UCSD-AML1 (cell line): ENCODE results near the gene GSX1.

ENCODE experiments used
- DNase-seq: peaks from one replicate; lab custom pipeline; 2025; ENCODE audit not compliant: unreplicated experiment; lab: John Stamatoyannopoulos, UW

Gene GSX1

GRCh38 chr13:27826379-27827353 is 34.4 kb downstream of the GSX1 start:
- peak; percentile 85 for DNase-seq

- DNase-seq, result no peak
Observed at GRCh38 chr13:27827646-27828045, 35.4 kb downstream of the GSX1 start.

DNA sequence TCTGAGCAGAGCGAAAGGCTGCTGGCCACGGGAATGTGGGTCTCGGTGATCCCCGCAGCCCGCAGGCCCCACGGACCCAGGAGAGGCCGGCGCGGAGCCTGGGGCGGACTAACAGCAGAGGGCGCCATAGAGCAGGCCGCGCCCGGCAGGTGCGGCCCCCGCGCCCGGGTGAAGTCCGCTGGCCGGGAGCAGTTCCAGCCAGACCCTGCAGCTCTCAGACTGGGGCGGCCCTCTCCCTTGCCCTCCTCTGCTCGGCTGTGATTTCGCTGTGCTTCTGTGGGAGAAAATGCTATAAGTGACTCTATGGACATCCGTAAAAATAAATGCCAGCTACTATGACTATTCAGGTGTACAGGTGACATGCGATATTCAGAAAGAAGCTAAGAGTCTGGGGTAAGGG is 37.7 kb downstream of the GSX1 start:
- peak; percentile 64 for DNase-seq

DNA sequence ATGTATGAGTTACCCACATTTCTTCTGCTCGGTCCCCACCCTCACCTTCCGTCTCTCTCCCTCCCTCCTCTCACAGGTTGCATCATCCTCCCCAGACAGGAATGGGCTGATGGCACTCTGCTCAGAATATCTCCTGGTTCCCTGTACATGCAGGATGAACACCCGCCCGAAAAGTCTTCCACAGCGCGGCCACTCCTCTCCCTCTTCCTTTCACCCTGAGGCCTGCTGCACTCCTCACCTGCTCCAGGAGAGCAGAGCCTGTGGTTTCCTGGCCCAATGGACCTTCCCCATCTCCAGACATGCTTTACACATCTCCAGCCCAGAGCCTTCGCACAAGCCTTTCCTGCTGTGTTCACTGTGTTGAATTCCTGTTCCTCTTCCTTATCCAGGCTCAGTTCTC is 40.9 kb downstream of the GSX1 start:
- no peak for DNase-seq

GRCh38 chr13:27834095-27834494 is 41.8 kb downstream of the GSX1 start:
- DNase-seq, result no peak

DNA sequence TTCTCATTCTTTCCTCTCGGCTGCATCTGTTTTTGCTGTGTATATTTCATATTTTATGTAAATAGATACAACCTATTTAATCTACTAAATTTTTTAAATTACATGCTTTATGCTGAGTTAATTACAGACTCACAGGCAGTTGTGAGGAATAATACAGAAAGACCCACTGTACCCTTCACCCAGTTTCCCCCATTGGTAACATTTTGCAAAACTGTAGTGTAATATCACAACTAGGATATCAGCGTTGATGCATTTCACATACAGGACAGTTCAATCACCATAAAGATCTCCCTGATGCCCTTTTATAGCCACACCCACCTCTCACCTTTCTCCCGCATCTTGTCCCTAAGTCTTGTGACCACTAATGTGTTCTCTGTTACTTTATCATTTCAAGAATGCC is 43.5 kb downstream of the GSX1 start:
- no peak for DNase-seq

GRCh38 chr13:27839809-27840467 is 47.7 kb downstream of the GSX1 start:
- no peak for DNase-seq

DNA sequence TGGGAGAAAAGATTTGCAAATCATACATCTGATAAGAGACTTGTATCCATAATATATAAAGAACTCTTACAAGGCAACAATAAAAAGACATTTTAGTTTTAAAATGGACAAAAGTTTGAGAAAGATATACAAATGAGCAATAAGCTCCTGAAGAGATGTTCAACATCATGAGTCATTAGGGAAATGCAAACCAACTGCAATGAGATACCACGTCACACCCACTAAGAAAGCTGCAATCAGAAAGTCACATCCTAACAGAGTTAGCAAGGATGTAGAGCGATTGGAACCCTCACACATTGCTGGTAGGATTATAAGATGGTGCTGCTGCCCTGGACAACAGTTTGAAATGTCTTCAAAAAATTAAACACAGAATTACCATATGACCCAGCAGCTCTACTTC is 50.3 kb downstream of the GSX1 start:
- DNase-seq, result no peak
